Liver (tissue), 9 donors: Measurements from ENCODE around the gene ACOT7. TPM values are rescaled to one million over a fixed set of nuclear protein-coding genes. Genes with fewer than 3 reads are reported as not detected.
"Not testable (repeated sequence)": the region's sequence is repeated elsewhere in the genome, so short reads cannot be mapped to it uniquely, and the experiment has no call there.

Source experiments
- DNase-seq: peaks from one replicate; pipeline ENCODE4 v3.0.0-alpha.2; 2017; ENCODE audit warnings: low spot score
- H3K27ac ChIP-seq, 2 donors: one replicate each; pipeline ENCODE4 v1.7.0; 2013; ENCODE audit warnings: inconsistent platforms in 2 of 2, low read length in 2 of 2, control low read depth in 1 of 2, low read depth in 1 of 2, mild to moderate bottlenecking in 1 of 2
- H3K27me3 ChIP-seq, 4 donors: one replicate each; pipeline versions ENCODE4 v1.6.1 to v1.7.0; 2013; ENCODE audit warnings: low read length in 3 of 4, inconsistent platforms in 1 of 4, mild to moderate bottlenecking in 1 of 4, moderate library complexity in 1 of 4; ENCODE audit not compliant: control insufficient read depth in 4 of 4, insufficient read depth in 4 of 4
- H3K36me3 ChIP-seq, 4 donors: one replicate each; pipeline versions ENCODE4 v1.6.1 to v1.7.0; 2013; ENCODE audit warnings: low read length in 3 of 4, mild to moderate bottlenecking in 3 of 4, low read depth in 1 of 4, moderate library complexity in 1 of 4; ENCODE audit not compliant: control insufficient read depth in 4 of 4, insufficient read depth in 3 of 4
- H3K4me1 ChIP-seq, 4 donors: one replicate each; pipeline versions ENCODE4 v1.6.1 to v1.7.0; 2013; ENCODE audit warnings: low read length in 3 of 4, mild to moderate bottlenecking in 3 of 4, moderate library complexity in 1 of 4; ENCODE audit not compliant: control insufficient read depth in 4 of 4, insufficient read depth in 4 of 4
- H3K4me3 ChIP-seq, 3 donors: one replicate each; pipeline versions ENCODE4 v1.6.1 to v1.7.0; 2013; ENCODE audit warnings: low read length in 3 of 3, control low read depth in 1 of 3, low read depth in 1 of 3, mild to moderate bottlenecking in 1 of 3
- H3K9ac ChIP-seq, 2 donors: one replicate each; pipeline ENCODE4 v1.7.0; 2013; ENCODE audit warnings: low read length in 2 of 2, mild to moderate bottlenecking in 2 of 2, moderate library complexity in 2 of 2, control low read depth in 1 of 2, low read depth in 1 of 2
- H3K9me3 ChIP-seq, 4 donors: one replicate each; pipeline versions ENCODE4 v1.6.1 to v1.7.0; 2013; ENCODE audit warnings: low read length in 3 of 4; ENCODE audit not compliant: control insufficient read depth in 4 of 4
- EGR1 ChIP-seq, 2 donors: IDR thresholded peaks; 2 replicates each; pipeline ENCODE4 v1.6.1; 2016 to 2018; ENCODE audit warnings: antibody characterized with exemption in 2 of 2, low read depth in 2 of 2
- FOXA2 ChIP-seq: IDR thresholded peaks from 2 replicates; pipeline ENCODE4 v1.6.1; 2016; ENCODE audit warnings: antibody characterized with exemption
- GABPA ChIP-seq, 2 donors: IDR thresholded peaks in 1 of 2; conservative IDR thresholded peaks in 1 of 2; 2 replicates each; pipeline ENCODE4 v1.6.1; 2016; ENCODE audit warnings: antibody characterized with exemption in 2 of 2, mild to moderate bottlenecking in 1 of 2, moderate library complexity in 1 of 2
- HNF4A ChIP-seq, 2 donors: conservative IDR thresholded peaks; 2 replicates each; pipeline ENCODE4 v1.6.1; 2016; ENCODE audit warnings: antibody characterized with exemption in 2 of 2, mild to moderate bottlenecking in 2 of 2
- JUND ChIP-seq, 2 donors: IDR thresholded peaks; 2 replicates each; pipeline ENCODE4 v1.6.1; 2016; ENCODE audit warnings: antibody characterized with exemption in 2 of 2
- RAD21 ChIP-seq, 2 donors: IDR thresholded peaks; 2 replicates each; pipeline ENCODE4 v1.6.1; 2016; ENCODE audit warnings: antibody characterized with exemption in 2 of 2, mild to moderate bottlenecking in 2 of 2
- SP1 ChIP-seq: IDR thresholded peaks from 2 replicates; pipeline ENCODE4 v1.6.1; 2018; ENCODE audit warnings: antibody characterized with exemption, mild to moderate bottlenecking
- WGBS: extraction: QIAGEN DNeasy Blood & Tissue Kit; methylation state at CpG from one replicate; pipeline ENCODE4 v1.1.7; 2013; 5-methylcytosine and 5-hydroxymethylcytosine counted together
- polyA plus RNA-seq, 2 donors: library from polyadenylated mRNA; stranded (reverse) in 1 of 2; unstranded in 1 of 2; fragments of 200-250 nt in 1 of 2; fragments of >200 nt in 1 of 2; fragmentation: Nextera tagmentation in 1 of 2; extraction: Ambion mirVana in 1 of 2; gene quantifications; one replicate each; pipeline versions ENCODE4 v1.2.1 to v1.2.3, GENCODE V29; 2013 to 2015
- total RNA-seq, 2 donors: library from RNA; depleted of rRNA; stranded (reverse); fragments of >200 nt; gene quantifications; one replicate each; pipeline ENCODE4 v1.2.3, GENCODE V29; 2014
- TF ChIP-seq, protein P1 (sequence below): IDR thresholded peaks from 2 replicates; pipeline ENCODE4 v1.6.1; 2016; ENCODE audit warnings: antibody characterized with exemption
- TF ChIP-seq, protein P2 (sequence below): IDR thresholded peaks from 2 replicates; pipeline ENCODE4 v1.6.1; 2016; ENCODE audit warnings: antibody characterized with exemption
- TF ChIP-seq, protein P3 (sequence below): IDR thresholded peaks from 2 replicates; pipeline ENCODE4 v1.6.1; 2016; ENCODE audit warnings: antibody characterized with exemption, mild to moderate bottlenecking
- donor health status: healthy.
- donor health status: healthy.
- donor health status: healthy.
- donor health status: healthy.
- donor health status: healthy.

Gene ACOT7
- total and polyA plus RNA-seq, 4 donors: 8.7 to 14.4 (median 10.4) TPM

DNA sequence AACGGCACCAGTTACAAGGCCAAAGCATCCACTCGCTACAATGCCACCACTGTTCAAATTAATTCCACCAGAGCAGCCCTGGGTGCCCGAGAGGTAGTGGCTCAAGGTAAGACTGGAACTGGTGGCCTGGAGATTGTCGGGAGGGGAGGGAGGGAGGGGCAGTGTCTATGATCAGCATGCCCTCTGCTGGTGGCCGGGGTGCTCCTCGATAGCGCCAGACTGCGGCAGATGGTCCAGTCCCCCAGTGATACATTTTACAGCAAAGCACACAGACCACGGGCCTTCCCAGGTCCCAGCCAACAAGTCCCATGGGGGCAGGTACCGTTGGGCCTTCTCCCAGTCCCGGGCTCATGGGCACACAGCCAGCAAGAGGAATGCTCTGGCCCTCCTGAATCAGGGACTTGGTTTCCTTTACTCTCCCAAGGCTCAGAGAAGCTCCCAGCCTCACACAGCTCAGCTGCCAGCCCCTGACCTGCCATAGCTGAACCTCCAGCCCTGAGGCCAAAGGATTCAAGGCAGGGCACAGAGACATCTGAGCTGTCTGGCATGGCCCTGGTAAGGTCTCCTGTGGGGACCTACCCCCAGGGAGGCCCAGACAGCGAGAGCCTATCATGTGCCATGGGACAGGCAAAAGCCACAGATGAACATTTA lies 15.3 kb downstream of the ACOT7 start:
- Histone ChIP-seq H3K9me3 (no peaks in the 10 kb centered on the region), H3K27ac (no peak overlapping the region), H3K4me1 (peaks cover 0 to 2% (median 1%) of the 10 kb centered on the region in 4 donors), H3K4me3 (no peak overlapping the region), H3K27me3 (no peaks in the 10 kb centered on the region), H3K9ac (no peak overlapping the region), H3K36me3 (no peaks in the 10 kb centered on the region)
- 78% methylated on average over 12 of the region's 12 CpGs for whole genome bisulfite sequencing
- no peak for TF ChIP-seq SP1
- DNase-seq: no peak

DNA sequence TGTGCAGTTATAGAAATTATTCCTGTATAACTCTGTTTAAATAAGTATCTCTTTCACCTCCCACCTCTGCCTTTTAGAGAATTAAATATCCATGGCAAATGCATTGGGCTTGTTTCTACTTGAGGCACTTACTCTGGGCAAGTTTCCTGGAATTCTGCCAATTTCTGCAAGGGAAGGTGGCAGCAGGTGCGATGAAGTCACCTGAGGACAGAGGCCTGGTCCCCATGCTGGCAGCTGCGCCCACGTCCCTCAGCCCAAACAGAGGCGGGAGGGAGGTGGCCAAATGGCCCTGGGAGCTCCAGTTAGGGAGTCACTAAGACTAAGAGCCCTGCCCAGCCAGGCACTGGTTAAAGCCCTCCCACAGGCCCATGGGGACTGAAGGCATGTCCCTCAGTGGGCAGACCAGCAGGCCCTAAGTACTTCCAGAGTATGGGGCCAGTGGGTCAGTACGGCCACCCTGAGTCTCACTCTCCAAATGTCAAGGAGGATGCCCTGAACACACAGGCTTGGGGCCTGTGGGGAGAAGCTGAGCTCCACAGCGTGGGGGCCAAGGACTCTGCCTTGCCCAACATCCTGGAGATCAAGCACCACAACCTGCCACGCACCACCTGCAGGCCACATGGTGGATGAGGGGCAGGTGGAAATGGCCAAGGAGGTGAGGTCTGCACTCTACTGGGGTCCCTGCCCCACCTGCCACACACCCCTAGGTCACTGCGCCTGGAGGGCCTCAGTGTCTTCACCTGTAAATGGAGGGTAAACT lies 19.4 kb downstream of the ACOT7 start:
- H3K9ac ChIP-seq: no peak overlapping the region
- H3K36me3 ChIP-seq: no peaks in the 10 kb centered on the region
- no peak overlapping the region for H3K27ac ChIP-seq
- no peak for DNase-seq
- H3K4me3 ChIP-seq: no peak overlapping the region
- H3K9me3 ChIP-seq: no peaks in the 10 kb centered on the region
- H3K27me3 ChIP-seq: no peaks in the 10 kb centered on the region
- peaks cover 0 to 2% (median 1%) of the 10 kb centered on the region in 4 donors for H3K4me1 ChIP-seq
- TF ChIP-seq EGR1 (IDR thresholded peaks at IDR 0.05; ENCODE audit: low read depth in 2 of 2) (no peak), GABPA (IDR thresholded peaks at IDR 0.05 in 1 of 2, conservative IDR thresholded peaks at IDR 0.05 in 1 of 2) (no peak), JUND (IDR thresholded peaks at IDR 0.05) (no peak), HNF4A (conservative IDR thresholded peaks at IDR 0.05) (no peak), RAD21 (IDR thresholded peaks at IDR 0.05) (no peak), SP1 (no peak), FOXA2 (no peak)
- TF ChIP-seq, protein P1, sequence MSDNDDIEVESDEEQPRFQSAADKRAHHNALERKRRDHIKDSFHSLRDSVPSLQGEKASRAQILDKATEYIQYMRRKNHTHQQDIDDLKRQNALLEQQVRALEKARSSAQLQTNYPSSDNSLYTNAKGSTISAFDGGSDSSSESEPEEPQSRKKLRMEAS: no peak
- TF ChIP-seq, protein P2, sequence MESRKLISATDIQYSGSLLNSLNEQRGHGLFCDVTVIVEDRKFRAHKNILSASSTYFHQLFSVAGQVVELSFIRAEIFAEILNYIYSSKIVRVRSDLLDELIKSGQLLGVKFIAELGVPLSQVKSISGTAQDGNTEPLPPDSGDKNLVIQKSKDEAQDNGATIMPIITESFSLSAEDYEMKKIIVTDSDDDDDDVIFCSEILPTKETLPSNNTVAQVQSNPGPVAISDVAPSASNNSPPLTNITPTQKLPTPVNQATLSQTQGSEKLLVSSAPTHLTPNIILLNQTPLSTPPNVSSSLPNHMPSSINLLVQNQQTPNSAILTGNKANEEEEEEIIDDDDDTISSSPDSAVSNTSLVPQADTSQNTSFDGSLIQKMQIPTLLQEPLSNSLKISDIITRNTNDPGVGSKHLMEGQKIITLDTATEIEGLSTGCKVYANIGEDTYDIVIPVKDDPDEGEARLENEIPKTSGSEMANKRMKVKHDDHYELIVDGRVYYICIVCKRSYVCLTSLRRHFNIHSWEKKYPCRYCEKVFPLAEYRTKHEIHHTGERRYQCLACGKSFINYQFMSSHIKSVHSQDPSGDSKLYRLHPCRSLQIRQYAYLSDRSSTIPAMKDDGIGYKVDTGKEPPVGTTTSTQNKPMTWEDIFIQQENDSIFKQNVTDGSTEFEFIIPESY: no peak
- TF ChIP-seq, protein P3, sequence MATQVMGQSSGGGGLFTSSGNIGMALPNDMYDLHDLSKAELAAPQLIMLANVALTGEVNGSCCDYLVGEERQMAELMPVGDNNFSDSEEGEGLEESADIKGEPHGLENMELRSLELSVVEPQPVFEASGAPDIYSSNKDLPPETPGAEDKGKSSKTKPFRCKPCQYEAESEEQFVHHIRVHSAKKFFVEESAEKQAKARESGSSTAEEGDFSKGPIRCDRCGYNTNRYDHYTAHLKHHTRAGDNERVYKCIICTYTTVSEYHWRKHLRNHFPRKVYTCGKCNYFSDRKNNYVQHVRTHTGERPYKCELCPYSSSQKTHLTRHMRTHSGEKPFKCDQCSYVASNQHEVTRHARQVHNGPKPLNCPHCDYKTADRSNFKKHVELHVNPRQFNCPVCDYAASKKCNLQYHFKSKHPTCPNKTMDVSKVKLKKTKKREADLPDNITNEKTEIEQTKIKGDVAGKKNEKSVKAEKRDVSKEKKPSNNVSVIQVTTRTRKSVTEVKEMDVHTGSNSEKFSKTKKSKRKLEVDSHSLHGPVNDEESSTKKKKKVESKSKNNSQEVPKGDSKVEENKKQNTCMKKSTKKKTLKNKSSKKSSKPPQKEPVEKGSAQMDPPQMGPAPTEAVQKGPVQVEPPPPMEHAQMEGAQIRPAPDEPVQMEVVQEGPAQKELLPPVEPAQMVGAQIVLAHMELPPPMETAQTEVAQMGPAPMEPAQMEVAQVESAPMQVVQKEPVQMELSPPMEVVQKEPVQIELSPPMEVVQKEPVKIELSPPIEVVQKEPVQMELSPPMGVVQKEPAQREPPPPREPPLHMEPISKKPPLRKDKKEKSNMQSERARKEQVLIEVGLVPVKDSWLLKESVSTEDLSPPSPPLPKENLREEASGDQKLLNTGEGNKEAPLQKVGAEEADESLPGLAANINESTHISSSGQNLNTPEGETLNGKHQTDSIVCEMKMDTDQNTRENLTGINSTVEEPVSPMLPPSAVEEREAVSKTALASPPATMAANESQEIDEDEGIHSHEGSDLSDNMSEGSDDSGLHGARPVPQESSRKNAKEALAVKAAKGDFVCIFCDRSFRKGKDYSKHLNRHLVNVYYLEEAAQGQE: no peak
- WGBS: 71% methylated on average over 8 of the region's 8 CpGs

DNA sequence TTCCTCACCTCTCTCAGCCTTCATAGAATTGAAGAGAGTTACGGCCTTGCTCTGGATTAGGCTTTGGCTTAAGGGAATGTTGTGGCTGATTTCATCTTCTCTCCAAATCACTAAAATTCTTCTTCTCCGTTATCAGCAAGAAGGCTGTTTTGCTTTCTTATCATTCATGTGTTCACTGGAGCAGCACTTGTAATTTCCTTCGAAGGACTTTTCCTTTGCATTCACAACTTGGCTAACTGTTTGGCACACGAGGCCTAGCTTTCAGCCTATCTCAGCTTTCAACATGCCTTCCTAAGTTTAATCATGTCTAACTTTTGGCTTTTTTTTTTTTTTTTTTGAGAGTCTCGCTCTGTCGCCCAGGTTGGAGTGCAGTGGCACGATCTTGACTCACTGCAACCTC lies 21.3 kb downstream of the ACOT7 start:
- not testable (repeated sequence) for DNase-seq, H3K27me3 ChIP-seq

More for the DNA sequence above, 21.3 kb downstream of the ACOT7 start:
- H3K36me3 ChIP-seq, H3K9me3 ChIP-seq, H3K9ac ChIP-seq, H3K4me3 ChIP-seq, H3K4me1 ChIP-seq, H3K27ac ChIP-seq: not testable (repeated sequence)
- 91% methylated on average over 7 of the region's 7 CpGs for WGBS
